HG03558 (cell line): Measurements from ENCODE around the gene GDF15.
"Not testable (repeated sequence)": the region's sequence is repeated elsewhere in the genome, so short reads cannot be mapped to it uniquely, and the experiment has no call there.

Source experiments
- ATAC-seq: cut with Tn5 transposase; IDR thresholded peaks from one replicate; pipeline ENCODE4 v1.9.1; 2021; ENCODE audit warnings: moderate number of reproducible peaks; ENCODE audit not compliant: unreplicated experiment; ENCODE audit errors: extremely low read depth

Gene GDF15

DNA sequence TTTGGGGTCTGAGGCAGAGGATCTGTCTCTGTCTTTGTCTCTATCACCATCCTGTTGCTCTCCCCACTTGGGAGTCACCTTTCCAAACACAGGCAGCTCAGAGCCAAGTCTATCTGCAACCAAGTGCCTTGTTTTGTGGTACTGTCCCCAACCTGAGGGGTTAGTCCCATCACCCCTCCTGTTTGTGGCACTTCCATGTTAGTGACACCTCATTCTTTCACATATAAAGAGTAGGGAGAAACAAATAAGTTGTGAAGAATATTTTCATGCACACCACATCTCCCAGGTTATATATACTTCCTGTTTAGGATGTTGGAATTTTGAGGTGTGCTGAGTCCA, 3.7 kb downstream of the GDF15 start:
- ATAC-seq = no peak

DNA sequence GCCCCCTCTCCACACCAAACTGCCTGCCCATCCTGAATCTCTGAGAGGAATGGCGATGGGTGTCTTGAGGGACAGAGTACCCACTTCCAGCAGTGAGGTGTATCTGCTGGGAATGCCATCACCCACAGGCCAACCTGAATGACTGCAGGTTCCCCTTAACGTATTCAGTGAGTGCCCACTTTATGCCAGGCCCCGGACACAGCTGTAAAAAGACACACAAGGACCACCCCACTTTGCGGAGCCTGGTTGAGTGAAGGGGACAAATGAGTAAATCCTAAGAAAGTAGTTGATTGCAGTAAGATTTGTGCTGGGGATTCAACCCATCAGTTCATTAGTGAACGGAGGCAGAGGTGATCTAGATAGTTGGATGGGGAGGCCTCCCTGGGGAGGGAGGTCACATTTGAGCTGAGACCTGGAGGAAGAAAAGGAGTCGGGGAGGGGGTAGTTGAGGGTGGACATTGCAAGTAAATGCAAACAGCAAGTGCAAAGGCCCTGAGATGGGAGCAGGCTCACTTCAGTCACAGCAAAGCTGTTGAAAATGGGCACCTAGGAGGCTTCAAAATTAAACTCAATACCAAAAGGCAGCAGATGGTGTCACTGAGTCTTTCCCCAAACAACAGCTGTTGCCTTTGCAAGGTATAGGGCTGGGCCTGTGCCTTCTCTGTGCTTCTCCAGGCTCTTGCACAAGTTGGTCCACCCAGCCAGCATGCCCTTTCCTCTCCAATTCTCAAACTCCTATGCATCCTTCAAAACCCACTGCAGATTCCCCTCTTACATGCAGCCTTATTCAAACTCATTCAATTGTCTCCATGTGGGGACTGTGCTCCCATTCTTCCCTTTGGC, 4.3 kb downstream of the GDF15 start:
- no peak for ATAC-seq

DNA sequence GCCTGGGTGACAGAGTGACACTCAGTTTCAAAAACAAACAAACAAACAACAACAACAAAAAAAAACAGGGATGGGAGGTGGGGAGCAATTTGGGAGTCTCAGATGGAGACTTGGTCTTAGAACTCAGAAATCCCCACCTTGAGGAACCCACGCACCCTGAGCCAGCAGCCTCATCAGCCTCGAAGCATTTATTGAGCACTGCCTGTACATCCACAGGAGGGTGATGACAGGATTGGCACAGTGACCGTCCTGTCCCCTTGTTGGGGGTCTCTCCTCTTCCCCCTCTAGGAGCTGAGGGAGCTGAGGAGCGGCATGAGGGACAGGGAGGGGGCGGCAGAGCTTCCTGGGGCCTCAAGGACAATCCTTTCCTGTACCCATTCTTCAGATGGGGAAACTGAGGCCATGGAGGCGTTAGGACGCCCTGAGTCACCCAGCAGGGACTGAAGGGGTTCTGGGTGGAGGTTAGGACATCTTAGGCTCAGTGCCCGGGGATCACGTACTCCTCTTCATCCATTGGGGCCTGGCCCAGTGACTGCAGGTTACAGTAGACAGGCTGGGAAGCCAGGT, 5.6 kb downstream of the GDF15 start:
- no peak for ATAC-seq

DNA sequence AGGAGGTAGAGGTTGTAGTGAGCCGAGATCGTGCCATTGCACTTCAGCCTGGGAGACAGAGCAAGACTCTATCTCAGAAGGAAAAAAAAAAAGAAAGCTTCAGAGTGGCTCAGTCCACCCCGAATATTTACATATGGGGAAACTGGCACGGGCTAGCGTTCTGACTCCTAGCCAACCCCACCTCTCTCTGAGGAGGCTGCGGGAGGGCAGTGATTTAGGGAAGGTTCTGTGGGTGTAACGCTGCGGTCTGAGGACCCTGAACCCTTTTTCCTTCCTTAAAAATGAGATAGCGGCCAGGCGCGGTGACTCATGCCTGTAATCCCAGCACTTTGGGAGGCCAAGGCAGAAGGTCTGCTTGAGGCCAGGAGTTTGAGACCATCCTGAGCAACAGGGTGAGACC, 6.5 kb downstream of the GDF15 start:
- ATAC-seq = no peak

DNA sequence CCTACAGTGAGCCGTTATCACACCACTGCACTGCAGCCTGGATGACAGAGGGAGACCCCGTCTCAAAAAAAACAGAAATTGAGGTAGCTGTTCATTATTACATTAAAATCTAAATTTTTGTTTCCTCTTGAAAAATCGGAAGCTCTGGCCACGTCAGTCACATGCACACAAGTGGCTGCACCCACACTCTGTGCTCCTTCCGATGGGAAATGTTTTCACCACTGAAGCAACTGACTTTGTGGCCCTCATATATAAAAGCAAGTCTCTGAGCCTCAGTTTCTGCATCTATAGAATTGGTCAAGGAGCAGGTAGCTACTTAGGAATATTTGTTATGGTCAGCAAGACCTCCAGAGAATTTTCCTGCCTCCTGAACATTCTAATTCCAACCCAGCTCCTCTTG, 7.0 kb downstream of the GDF15 start:
- no peak for ATAC-seq

DNA sequence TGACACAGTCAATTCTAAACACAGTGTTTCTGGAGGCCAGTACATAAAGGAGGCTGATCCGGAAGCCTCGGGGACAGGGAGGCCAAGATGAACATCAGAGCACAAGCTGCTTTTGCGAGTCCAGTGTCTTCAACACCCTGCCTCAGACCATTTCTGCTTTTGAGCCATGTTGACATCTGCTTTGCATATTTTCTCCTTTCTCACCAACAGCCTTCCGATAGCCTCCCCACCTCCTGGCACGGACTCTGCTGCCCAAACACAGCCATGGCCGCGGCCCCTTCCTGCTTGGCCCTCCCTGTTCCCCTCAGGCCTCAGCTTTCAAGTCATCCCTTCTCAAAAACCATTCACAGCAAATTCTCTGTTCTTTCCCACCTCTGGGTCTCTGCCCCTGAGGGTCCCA, 7.9 kb downstream of the GDF15 start:
- ATAC-seq = no peak

DNA sequence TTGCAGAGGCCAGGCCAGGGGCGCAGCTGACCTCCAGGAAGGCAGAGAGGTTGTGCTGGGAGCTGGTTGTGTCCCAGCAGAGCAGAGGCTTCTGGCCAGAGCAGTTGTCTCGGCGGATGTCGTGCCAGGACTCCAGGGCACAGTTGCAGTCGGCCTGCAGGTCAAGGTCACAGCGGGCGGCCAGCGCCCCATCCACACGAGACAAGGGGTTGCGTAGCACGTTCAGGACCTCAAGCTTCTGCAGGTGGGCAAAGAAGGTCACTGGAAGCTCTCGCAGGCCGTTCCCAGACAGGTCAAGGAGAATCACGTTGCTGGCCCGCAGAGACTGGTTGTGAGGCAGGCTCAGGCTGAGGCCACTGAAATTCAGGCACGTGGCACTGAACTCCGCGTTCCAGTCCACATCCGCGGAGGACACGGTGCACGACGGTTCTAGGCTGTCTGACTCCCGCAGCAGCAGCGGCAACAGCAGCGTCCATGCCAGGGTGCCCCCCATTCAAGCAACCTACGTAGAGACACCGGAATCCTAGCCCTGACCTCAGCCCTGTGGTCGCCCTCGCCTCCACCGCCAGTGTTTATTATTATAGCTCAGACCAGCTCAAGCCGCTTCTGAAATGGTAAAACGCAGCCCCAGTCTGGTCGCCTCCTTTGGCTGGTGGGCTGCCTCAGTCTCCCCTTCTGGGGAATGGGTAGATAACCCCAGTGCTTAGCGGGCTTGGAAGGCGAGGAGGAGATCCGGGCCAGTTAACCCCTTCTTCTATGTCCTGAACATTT, 10.7 kb downstream of the GDF15 start:
- ATAC-seq = no peak

DNA sequence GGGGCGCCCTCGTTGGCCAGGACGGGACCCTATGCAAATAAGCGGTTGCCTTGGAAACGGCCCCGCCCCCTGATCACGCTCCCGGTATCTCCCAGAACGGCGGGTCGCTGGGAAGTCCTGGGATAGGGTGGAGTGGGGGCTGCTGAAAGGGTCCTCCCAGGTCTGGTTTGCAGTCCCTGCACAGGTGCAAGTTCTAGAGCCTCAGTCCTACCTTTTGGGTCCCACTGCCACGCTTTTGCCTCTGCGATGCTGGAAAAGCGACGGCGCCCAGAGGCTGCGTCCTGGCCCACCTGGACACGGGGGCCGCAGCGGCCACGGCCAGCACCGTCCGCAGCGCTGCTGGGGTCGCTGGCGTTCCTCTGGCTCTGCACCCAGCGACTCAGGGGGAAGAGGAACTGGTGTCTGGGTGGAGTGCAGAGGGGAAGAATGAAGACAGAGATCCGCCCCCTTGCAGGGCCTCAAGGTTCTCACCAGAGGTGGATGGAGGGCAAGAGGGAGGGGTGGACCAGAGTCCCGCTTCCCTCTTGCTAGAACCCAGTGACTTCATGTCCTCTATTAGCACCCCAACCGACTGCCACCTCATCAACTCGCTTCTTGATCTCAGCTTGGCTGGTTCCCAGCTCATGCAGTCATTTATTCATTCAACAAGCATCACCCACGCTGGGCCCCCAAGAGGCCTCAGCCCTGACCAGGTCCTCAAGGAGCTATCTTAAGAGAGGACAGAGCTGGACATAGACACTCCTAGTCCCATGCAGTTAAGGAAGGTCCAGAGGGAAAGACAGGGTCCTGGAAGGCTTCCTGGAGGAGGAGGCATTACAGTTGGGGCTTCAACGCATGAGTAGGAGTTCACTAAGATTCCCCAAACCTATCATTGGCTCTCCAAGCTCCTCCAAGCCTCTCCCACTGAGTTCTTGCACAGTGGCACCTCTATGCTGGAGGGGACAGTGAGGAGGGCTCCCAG, 11.6 kb downstream of the GDF15 start, which contains the start of gene LRRC25:
TSS of gene LRRC25 (minus strand) at position 381 of the 961 bp plus-strand sequence. CDS start 659 bp downstream, outside the sequence.
- ATAC-seq = no peak

DNA sequence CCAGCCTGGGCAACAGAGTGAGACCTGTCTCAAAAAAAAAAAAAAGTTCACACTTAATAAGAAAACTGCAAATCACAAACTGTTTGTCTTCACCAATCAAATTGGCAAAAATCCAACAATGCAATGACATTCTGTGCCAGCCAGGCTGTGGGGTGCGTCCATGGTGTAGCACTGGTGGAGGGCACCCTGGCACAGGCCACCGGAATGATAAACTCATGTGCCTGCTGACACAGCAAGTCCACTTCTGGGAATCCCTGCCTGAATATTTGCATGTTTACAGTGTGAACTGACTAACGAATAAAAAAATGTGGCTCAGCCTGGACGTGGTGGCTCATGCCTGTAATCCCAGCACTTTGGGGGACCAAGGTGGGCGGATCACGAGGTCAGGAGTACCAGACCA, 13.1 kb downstream of the GDF15 start:
- no peak for ATAC-seq

DNA sequence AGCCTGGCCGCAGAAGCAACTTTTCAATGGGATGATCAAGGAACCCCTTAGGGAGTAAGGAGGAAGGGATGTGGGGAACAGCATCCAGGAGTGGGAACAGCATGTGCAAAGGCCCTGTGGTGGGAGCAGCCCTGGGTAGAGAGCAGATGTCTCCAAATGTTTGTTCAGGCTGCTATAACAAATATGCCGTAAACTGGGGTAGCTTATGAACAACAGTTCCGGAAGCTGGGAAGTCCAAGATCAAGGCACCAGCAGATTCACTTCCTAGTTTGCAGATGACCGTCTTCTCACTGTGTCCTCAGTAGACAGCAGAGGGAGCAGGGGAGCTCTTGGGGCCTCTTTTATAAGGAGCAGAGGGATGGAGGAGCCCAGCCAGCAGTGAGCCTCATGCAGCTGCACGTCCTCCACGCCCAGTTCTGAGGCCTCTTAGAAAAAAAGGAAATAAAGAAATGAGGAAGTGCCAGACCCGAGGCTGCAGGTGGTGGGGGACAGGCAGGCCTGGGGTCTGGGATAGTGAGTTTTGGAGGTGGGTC, 15.7 kb downstream of the GDF15 start:
- no peak for ATAC-seq

DNA sequence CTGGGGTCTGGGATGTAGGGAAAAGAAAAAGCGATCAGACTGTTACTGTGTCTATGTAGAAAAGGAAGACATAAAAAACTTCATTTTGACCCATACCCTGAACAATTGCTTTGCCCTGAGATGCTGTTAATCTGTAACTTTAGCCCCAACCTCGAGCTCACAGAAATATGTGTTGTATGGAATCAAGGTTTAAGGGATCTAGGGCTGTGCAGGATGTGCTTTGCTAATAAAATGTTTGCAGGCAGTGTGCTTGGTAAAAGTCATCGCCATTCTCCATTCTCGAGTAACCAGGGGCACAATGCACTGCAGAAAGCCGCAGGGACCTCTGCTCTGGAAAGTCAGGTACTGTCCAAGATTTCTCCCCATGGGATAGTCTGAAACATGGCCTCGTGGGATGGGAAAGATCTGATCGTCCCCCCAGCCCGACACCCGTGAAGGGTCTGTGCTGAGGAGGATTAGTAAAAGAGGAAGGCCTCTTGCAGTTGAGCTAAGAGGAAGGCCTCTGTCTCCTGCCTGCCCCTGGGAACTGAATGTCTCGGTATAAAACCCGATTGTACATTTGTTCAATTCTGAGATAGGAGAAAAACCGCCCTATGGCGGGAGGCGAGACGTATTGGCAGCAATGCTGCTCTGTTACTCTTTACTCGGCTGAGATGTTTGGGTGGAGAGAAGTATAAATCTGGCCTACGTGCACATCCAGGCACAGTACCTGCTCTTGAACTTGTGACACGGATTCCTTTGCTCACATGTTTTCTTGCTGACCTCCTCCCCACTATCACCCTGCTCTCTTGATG, 16.7 kb downstream of the GDF15 start:
- not testable (repeated sequence) for ATAC-seq

DNA sequence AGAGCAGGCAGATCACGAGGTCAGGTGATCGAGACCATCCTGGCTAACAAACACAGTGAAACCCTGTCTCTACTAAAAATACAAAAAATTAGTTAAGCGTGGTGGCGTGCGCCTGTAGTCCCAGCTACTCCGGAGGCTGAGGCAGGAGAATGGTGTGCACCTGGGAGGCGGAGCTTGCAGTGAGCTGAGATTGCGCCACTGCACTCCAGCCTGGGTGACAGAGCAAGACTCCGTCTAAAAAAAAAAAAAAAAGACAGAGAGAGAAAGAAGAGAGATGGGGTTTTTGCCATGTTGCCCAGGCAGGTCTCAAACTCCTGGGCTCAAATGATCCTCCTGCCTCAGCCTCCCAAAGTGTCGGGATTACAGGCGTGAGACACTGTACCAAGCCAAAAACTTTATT, 19.8 kb downstream of the GDF15 start:
- ATAC-seq = not testable (repeated sequence)

DNA sequence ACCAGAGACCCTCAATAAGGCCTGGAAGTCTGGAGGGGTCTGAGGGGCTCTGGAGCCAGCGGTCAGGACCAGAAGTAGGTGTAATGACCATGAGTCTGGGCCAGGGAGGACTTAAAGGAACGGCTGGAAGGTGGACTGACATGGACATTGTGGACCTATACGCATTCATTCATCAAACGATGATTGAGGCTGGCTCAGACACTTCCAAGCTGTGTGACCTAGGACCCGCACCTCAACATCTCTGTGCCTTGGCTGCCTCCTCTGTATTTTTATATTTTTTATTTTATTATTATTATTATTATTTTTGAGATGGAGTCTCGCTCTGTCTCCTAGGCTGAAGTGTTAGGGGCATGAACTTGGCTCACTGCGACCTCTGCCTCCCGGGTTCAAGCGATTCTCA, 20.8 kb downstream of the GDF15 start:
- ATAC-seq = no peak

DNA sequence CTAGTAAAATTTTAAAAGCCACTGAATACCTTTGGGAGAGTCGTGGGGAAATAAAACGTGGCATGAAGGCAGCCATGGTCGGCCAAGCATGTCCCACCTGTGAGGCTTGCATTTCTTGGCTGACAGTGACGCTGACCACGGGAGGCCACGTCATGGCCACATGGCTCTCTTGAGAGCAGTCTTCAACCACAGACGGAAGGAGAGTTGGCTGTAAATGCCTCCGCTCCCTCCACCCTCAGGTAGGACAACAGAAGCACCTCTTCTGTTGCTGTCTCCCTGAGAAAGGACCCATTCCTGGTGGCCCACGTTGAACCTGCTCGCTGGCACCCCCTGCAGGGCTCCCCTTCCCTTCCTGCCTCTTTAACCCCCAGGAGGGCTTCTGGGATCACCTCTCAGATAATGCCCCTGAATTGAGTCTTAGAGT, 22.1 kb downstream of the GDF15 start:
- ATAC-seq = no peak

DNA sequence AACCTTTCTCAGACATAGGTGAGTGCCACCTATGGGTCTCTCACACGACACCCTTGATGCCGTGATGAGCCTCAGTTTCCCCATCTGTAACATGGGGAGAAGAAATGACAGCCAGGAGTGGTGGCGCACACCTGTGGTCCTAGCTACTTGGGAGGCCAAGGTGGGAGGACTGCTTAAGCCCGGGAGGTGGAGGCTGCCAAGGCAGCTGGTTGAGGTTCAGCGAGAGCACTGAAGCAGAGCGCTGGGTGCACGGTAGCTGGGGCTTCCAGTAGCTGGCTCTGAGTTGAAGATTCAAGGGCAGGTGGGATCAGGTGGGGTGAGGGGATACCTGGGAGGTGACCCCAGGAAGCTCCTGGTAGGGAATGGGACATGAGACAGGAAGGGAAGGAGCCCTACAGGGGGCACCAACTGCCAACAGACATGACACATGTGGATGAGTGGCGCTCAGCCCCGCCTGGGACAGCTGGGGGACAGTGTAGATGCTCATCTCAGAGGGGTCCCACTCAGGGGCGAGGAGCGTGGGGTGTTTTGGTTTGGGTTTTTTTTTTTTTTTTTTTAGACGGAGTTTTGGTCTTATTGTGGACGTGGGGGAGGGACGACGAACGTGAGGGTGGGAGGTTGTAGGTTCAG, 26.8 kb downstream of the GDF15 start:
- no peak for ATAC-seq

DNA sequence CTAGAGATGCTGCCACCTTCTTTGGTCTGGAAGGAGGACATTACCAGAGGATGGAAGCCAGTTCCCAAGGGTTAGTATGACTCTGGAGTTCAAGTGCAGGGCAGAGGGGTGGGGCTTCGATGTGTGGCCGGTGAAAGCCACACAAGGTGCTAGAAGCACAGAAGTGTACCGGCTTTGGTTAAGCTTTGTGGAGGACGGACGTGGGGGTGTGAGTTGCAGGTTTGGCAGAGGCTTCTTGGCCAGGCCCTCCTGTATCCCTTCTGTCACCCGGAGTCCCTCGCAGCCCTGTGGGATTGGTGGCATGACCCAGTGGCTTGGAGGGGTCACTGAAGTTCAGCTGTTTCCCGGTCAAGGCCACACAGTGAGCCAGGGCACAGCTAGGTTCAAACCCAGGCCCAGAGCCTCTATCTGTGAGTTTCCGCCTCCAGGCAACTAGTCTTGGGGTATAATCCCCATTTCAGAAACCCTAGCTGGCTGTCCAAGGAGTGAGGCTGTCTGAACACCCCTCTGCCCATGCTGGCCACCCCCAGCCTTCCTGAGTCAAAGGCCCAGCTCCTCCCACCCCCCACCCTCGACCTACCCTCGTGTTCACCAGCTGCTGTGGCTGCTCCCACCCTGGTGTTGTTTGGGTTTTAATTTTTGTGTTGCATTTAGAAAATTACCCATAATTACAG, 28.7 kb downstream of the GDF15 start:
- no peak for ATAC-seq

DNA sequence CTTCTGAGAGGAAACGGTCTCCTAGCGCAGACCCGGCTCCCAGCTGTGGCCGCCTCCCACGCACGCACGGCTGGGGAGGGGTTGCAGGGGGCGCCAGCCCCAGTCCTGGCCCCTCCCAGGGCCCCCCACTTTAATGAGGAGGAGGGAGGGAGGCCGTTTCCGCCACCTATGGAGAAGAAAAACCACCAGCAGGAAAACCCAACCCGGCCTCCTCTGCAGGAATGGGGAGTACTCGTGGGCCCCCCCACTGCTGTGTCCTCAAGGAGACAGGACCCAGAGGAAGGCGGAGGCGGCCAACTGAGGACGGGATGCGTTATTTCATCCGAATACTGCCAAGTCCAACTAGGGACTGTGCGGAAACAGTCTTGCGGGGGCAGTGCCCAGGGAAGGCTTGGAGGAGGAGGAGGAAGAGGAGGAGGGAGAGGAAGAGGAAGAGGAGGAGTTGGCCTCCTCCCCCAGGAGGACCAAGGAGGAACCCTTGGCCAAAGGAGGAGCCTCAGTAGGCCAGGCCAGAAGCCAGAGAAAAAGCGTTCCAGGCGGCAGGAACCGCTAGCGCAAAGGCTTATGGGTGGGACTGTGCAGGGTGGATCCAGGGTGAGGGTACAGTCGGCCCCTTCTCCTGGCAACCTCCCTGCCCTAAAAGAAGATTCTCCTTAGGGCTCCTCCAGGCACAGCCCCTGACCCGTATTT, 29.4 kb downstream of the GDF15 start:
- ATAC-seq = no peak
